ENCODE results near the gene CADM1.

- TF ChIP-seq CTCF (IDR thresholded peaks at IDR 0.05) (no peak), POLR2A (IDR thresholded peaks at IDR 0.05) (no peak)
These were observed 105.7 kb downstream of the CADM1 start for GRCh38 chr11:115398333-115399080.

All from heart left ventricle (tissue), 13 donors.